ENCODE results near the gene RTEL1. TPM values are rescaled to one million over a fixed set of nuclear protein-coding genes. Genes with fewer than 3 reads are reported as not detected.
A peak's percentile ranks its signal among the peaks of the same experiment; 100 is the strongest.

RTEL1 gene
- total and polyA plus RNA-seq, 9 of the 15 experiments (the other 6 are each of a cell fraction or from before 2014, with no cell fraction given) = 0.36 to 61.0 (median 17.9) TPM

GRCh38 chr20:63657937-63658748 is at the start of gene RTEL1 (continued):
- TF ChIP-seq SMC3 (conservative IDR thresholded peaks at IDR 0.05; ENCODE audit: insufficient read depth, low read depth, low read length) (no peak), ZMIZ1 (IDR thresholded peaks at IDR 0.05; ENCODE audit: low read depth in 2 of 2, low read length in 2 of 2) (peak in 1 of 2 experiments; percentile 67; a peak in 2 of 4 replicates), SIX5 (IDR thresholded peaks at IDR 0.05; ENCODE audit: borderline replicate concordance in 1 of 2, insufficient read depth in 1 of 2, low read depth in 1 of 2, low read length in 2 of 2) (peak; percentile 83 to 92), BDP1 (IDR thresholded peaks at IDR 0.05; ENCODE audit: insufficient read depth, insufficient read length) (no peak), ZZZ3 (IDR thresholded peaks at IDR 0.05) (no peak; the same call in 1 of the 2 replicates), ZNF3 (CRISPR knock-in tag; IDR thresholded peaks at IDR 0.05) (no peak), IRF2 (CRISPR knock-in tag; IDR thresholded peaks at IDR 0.05) (no peak), FOXJ3 (CRISPR knock-in tag; IDR thresholded peaks at IDR 0.05) (no peak), POLR2B (IDR thresholded peaks at IDR 0.05; ENCODE audit: low read depth, partially characterized antibody) (peak; percentile 61), CHD7 (IDR thresholded peaks at IDR 0.05; ENCODE audit: low read depth, low read length) (no peak)
